CD4-positive, alpha-beta T cell treated with Interferon alpha-2 for 1 hour (primary cell): ENCODE measurements around the gene RSAD2.
"Not testable (repeated sequence)": the region's sequence is repeated elsewhere in the genome, so short reads cannot be mapped to it uniquely, and the experiment has no call there.

Experiments used
- DNase-seq, 2 donors: peaks; one replicate each; pipeline ENCODE4 v3.0.0-alpha.2; 2020 to 2022

Gene RSAD2

GRCh38 chr2:6928452-6928851, 50.9 kb downstream of the RSAD2 start:
- DNase-seq, result no peak

- no peak for DNase-seq
These were observed 51.7 kb downstream of the RSAD2 start for GRCh38 chr2:6929196-6929819.

GRCh38 chr2:6930923-6931647, 53.5 kb downstream of the RSAD2 start:
- DNase-seq, result no peak

- no peak for DNase-seq
These were observed 54.2 kb downstream of the RSAD2 start for GRCh38 chr2:6931753-6932152.

GRCh38 chr2:6932206-6932605, 54.6 kb downstream of the RSAD2 start:
- DNase-seq, result no peak

GRCh38 chr2:6932828-6933227, 55.3 kb downstream of the RSAD2 start:
- no peak for DNase-seq

DNA sequence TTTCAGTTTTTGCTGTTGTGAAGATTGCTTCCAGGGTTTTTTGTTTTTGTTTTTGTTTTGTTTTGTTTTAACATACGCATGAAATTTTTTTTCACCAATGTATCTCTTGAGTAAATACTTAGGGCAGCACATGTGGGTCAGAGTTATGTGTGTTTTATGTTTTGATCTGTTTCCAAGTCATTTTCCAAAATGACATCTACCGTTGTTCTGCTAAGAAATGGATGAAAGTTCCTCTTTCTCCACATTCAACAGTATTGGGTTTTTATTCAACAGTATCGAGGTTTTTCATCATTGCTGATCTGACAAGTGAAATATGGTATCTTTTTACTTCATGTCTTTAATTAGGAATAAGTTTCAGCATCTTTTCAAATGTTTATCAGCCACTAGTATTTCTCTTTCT, 56.3 kb downstream of the RSAD2 start:
- no peak for DNase-seq

- no peak for DNase-seq
These were observed 56.8 kb downstream of the RSAD2 start for GRCh38 chr2:6934345-6934744.

- no peak for DNase-seq
These were observed 57.4 kb downstream of the RSAD2 start for GRCh38 chr2:6934758-6935651.

DNA sequence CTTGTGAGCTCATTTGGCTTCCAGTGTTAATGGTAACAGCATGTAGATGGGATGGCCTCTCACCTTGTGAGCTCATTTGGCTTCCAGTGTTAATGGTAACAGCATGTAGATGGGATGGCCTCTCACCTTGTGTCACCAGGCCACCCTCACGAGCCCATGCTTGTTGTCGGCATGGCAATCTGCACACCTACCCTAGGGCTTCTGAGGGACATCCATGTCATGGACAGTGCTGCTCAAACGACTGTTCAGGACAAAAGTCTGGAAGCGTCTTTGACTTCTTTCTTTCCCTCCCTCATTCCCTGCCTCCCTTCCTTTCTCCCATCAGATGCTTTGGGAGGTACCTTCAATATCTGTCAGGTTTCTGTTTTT, 58.1 kb downstream of the RSAD2 start:
- not testable (repeated sequence) for DNase-seq

DNA sequence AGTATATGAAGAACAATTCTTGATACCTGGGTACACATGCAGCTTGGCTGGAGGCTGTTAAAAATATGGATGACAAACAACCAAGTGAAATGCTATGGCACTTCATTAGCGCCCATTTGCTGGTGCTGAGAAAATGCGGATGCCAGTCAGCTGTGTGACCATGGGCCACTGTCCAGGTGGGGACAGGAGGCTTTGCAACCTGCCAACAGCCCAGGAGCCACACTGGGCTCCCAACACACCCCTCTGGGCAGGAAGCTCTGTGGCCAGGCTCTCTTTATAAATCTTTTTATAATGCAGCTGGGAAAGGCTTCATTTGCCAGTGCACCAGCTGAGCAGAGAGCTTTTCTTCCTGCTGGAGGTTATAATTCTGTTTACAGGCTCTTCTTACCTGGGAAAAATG, 59.6 kb downstream of the RSAD2 start:
- DNase-seq, result no peak

- DNase-seq, result no peak
These were observed 60.0 kb downstream of the RSAD2 start for GRCh38 chr2:6937582-6937981.

- no peak for DNase-seq
These were observed 61.5 kb downstream of the RSAD2 start for GRCh38 chr2:6939071-6939470.

GRCh38 chr2:6940820-6941219, 63.2 kb downstream of the RSAD2 start:
- DNase-seq, result no peak

GRCh38 chr2:6941299-6942046, 63.9 kb downstream of the RSAD2 start:
- DNase-seq, result no peak

GRCh38 chr2:6942848-6943247, 65.3 kb downstream of the RSAD2 start:
- no peak for DNase-seq

GRCh38 chr2:6943523-6943922, 65.9 kb downstream of the RSAD2 start:
- no peak for DNase-seq

GRCh38 chr2:6943971-6944370, 66.4 kb downstream of the RSAD2 start:
- DNase-seq, result no peak

GRCh38 chr2:6944555-6944954, 67.0 kb downstream of the RSAD2 start:
- DNase-seq, result no peak

DNA sequence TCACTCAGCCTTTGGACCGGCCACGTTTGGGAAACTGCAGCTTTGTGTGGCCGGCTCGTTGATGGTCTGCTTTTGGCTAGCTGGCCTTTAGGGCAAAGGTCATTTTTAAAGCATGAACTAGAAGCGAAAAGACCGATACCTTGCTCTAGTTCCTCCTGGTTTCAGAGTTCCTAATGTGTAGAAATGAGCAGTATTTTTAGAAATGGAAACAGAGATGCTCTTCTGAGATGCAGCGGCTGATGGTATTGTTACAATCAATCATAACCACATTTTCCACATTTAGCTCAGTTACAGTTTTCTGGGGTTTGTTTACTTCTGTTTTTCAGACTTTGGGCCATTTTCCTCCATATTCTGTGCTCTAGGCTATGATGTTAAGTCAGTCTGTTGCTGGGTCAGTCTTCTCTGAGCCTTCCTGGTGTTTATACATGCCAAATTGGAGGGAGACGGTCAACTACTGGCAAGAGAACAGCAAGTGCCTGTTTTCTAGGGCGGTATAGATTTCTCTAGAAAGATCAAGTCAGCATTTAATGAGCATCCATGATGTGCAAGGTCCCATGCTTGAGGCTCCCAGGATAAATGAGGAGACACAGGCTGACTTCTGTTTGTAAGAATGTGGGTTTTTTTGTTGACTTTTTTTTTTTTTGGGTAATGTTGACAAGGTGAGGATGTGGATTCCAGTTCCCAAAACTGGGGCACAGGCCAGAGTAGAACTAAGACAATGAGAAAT, 67.7 kb downstream of the RSAD2 start:
- DNase-seq, result no peak

DNA sequence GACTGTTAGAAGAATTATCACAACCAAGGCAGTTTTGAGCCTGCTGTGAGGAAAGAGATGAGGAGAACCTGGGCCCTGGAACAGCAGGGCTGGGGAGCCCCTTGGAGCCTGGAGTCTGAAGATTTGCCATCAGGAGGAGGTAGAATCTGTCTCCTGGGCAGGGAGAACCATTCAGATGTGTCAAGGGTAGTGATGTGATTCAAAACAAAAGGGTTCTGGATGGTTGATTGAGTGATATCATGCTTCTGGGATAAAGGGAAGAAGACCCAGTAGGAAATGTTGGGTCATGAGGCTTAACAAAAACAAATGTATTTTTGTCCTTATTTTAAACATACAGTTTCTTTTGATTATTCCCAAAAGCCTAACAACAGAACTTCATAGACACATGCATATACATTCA, 68.2 kb downstream of the RSAD2 start:
- no peak for DNase-seq

DNA sequence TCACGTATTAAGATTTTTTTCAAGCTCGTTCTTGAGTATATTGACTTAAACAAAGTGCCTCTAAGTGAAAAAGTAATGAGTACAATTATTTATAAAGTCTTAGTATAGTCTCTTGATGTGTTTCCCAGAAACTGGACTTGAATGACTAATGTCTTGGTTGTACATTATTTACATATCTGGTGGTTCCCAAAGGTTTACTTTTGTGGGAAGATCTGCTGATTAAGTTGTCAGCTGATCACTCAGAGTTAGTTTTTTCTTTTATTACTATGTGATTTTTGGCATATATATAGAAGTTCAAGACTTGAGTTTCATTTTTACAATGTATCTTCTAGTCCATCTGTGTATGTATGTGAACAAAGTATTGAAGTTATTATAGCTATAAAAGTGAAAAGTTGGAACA, 69.1 kb downstream of the RSAD2 start:
- no peak for DNase-seq
